Measurements from ENCODE around the gene RENBP.
"Not testable (repeated sequence)": the region's sequence is repeated elsewhere in the genome, so short reads cannot be mapped to it uniquely, and the experiment has no call there.

The RENBP gene

GRCh38 chrX:153944140-153944799 lies at the start of gene RENBP:
Gene RENBP, minus strand, starts transcription at chrX:153944643. Its CDS starts 33 bp downstream, at chrX:153944610.
- DNase-seq (ENCODE audit: low spot score in 2 of 2): no peak
- peak; percentile 23 for ATAC-seq
- H3K4me3 Mint-ChIP-seq: peak within 1 kb of the TSS; percentile 61
- peaks cover 27% of the 10 kb centered on the region for H3K36me3 Mint-ChIP-seq
- H3K27ac Mint-ChIP-seq: peak within 1 kb of the TSS; percentile 70
- peaks cover 21% of the 10 kb centered on the region for H3K4me1 Mint-ChIP-seq
- no peaks in the 10 kb centered on the region for H3K9me3 Mint-ChIP-seq

GRCh38 chrX:153993978-153994377 lies 49.5 kb upstream of the RENBP start:
- H3K27ac Mint-ChIP-seq: no peak overlapping the region
- ATAC-seq: no peak
- no peak for DNase-seq (ENCODE audit: low spot score in 2 of 2)
- no peak overlapping the region for H3K4me3 Mint-ChIP-seq
- H3K36me3 Mint-ChIP-seq: no peaks in the 10 kb centered on the region
- H3K4me1 Mint-ChIP-seq: peaks cover 15% of the 10 kb centered on the region
- H3K9me3 Mint-ChIP-seq: no peaks in the 10 kb centered on the region

- Mint-ChIP-seq H3K27ac (no peak overlapping the region), H3K36me3 (no peaks in the 10 kb centered on the region), H3K4me1 (peaks cover 15% of the 10 kb centered on the region), H3K9me3 (no peaks in the 10 kb centered on the region), H3K4me3 (no peak overlapping the region)
- no peak for DNase-seq (ENCODE audit: low spot score in 2 of 2)
- ATAC-seq: no peak
Measured at GRCh38 chrX:153993079-153993478, 48.6 kb upstream of the RENBP start.

- Mint-ChIP-seq H3K9me3 (no peaks in the 10 kb centered on the region), H3K4me3 (no peak overlapping the region), H3K27ac (no peak overlapping the region), H3K4me1 (peaks cover 15% of the 10 kb centered on the region), H3K36me3 (no peaks in the 10 kb centered on the region)
- ATAC-seq (no peak), DNase-seq (ENCODE audit: low spot score in 2 of 2) (no peak)
Measured at GRCh38 chrX:153992180-153992579, 47.7 kb upstream of the RENBP start.

- Mint-ChIP-seq H3K4me3 (peak overlapping the region; percentile 45), H3K36me3 (no peaks in the 10 kb centered on the region), H3K27ac (peak overlapping the region; percentile 70), H3K9me3 (no peaks in the 10 kb centered on the region), H3K4me1 (peaks cover 15% of the 10 kb centered on the region)
- no peak for DNase-seq (ENCODE audit: low spot score in 2 of 2)
- ATAC-seq: no peak
Measured at GRCh38 chrX:153991013-153991580, 46.7 kb upstream of the RENBP start.

- Mint-ChIP-seq H3K9me3 (no peaks in the 10 kb centered on the region), H3K36me3 (no peaks in the 10 kb centered on the region), H3K4me3 (peak overlapping the region; percentile 44), H3K27ac (peak overlapping the region; percentile 85), H3K4me1 (peaks cover 15% of the 10 kb centered on the region)
- ATAC-seq (peak; percentile 20), DNase-seq (ENCODE audit: low spot score in 2 of 2) (no peak)
Measured at GRCh38 chrX:153989973-153990655, 45.7 kb upstream of the RENBP start.

- Mint-ChIP-seq H3K27ac (no peak overlapping the region), H3K9me3 (no peaks in the 10 kb centered on the region), H3K4me3 (no peak overlapping the region), H3K36me3 (no peaks in the 10 kb centered on the region), H3K4me1 (peaks cover 25% of the 10 kb centered on the region)
- ATAC-seq (no peak), DNase-seq (ENCODE audit: low spot score in 2 of 2) (no peak)
Measured at GRCh38 chrX:153988493-153988892, 44.0 kb upstream of the RENBP start.

- Mint-ChIP-seq H3K27ac (peak overlapping the region; percentile 88), H3K36me3 (no peaks in the 10 kb centered on the region), H3K4me1 (peaks cover 41% of the 10 kb centered on the region), H3K9me3 (no peaks in the 10 kb centered on the region), H3K4me3 (peak overlapping the region; percentile 73)
- ATAC-seq (peak; percentile 71), DNase-seq (ENCODE audit: low spot score in 2 of 2) (peak in 1 of 2 donors; percentile 52)
Measured at GRCh38 chrX:153984351-153985178, 40.1 kb upstream of the RENBP start.

GRCh38 chrX:153983321-153983801 lies 38.9 kb upstream of the RENBP start:
- Mint-ChIP-seq H3K4me1 (peaks cover 41% of the 10 kb centered on the region), H3K4me3 (peak overlapping the region; percentile 67)
- no peak for DNase-seq (ENCODE audit: low spot score in 2 of 2)

GRCh38 chrX:153981771-153982533 lies 37.5 kb upstream of the RENBP start:
- Mint-ChIP-seq H3K27ac (peak overlapping the region; percentile 87), H3K36me3 (no peaks in the 10 kb centered on the region), H3K9me3 (no peaks in the 10 kb centered on the region), H3K4me3 (peak overlapping the region; percentile 67), H3K4me1 (peaks cover 41% of the 10 kb centered on the region)
- no peak for DNase-seq (ENCODE audit: low spot score in 2 of 2)
- peak; percentile 63 for ATAC-seq

More at GRCh38 chrX:153983321-153983801, 38.9 kb upstream of the RENBP start:
- Mint-ChIP-seq H3K9me3 (no peaks in the 10 kb centered on the region), H3K27ac (peak overlapping the region; percentile 87), H3K36me3 (no peaks in the 10 kb centered on the region)
- no peak for ATAC-seq

GRCh38 chrX:153981231-153981630 lies 36.8 kb upstream of the RENBP start:
- Mint-ChIP-seq H3K9me3 (no peaks in the 10 kb centered on the region), H3K36me3 (no peaks in the 10 kb centered on the region), H3K4me1 (peaks cover 41% of the 10 kb centered on the region), H3K4me3 (peak overlapping the region; percentile 67), H3K27ac (peak overlapping the region; percentile 87)
- ATAC-seq (no peak), DNase-seq (ENCODE audit: low spot score in 2 of 2) (no peak)

GRCh38 chrX:153980394-153980793 lies 36.0 kb upstream of the RENBP start:
- H3K4me1 Mint-ChIP-seq: peaks cover 46% of the 10 kb centered on the region
- peak overlapping the region; percentile 67 for H3K4me3 Mint-ChIP-seq

GRCh38 chrX:153974726-153975286 lies 30.4 kb upstream of the RENBP start:
- peaks cover 15% of the 10 kb centered on the region for H3K4me1 Mint-ChIP-seq
- H3K36me3 Mint-ChIP-seq: peaks cover 31% of the 10 kb centered on the region
- H3K27ac Mint-ChIP-seq: peak overlapping the region; percentile 93
- no peaks in the 10 kb centered on the region for H3K9me3 Mint-ChIP-seq
- H3K4me3 Mint-ChIP-seq: peak overlapping the region; percentile 97
- no peak for ATAC-seq
- no peak for DNase-seq (ENCODE audit: low spot score in 2 of 2)

More at GRCh38 chrX:153980394-153980793, 36.0 kb upstream of the RENBP start:
- not testable (repeated sequence) for H3K36me3 Mint-ChIP-seq, H3K9me3 Mint-ChIP-seq
- H3K27ac Mint-ChIP-seq: peak overlapping the region; percentile 87
- peak; percentile 63 for ATAC-seq
- DNase-seq (ENCODE audit: low spot score in 2 of 2): peak in 1 of 2 donors; percentile 54
